SK-N-SH treated with all-trans-retinoic acid at 6 μM for 48 hours (cell line): ENCODE data around the gene SLC7A7.
"Not testable (repeated sequence)": the region's sequence is repeated elsewhere in the genome, so short reads cannot be mapped to it uniquely, and the experiment has no call there.

Experiments used
- ATAC-seq: fragments of 200-7000 bp; cut with Tn5 transposase; 3 replicates; pipeline ENCODE4 v1.9.1; 2020; ENCODE audit warnings: mild to moderate bottlenecking, moderate library complexity
- BACH2 ChIP-seq: fragments of 250-450 bp; sonication (Bioruptor Pico); IDR thresholded peaks from 2 replicates; pipeline ENCODE4 v1.9.0; 2021; ENCODE audit warnings: mild to moderate bottlenecking, borderline replicate concordance
- CSDC2 ChIP-seq: fragments of 250-450 bp; sonication (Bioruptor Pico); IDR thresholded peaks from 2 replicates; pipeline ENCODE4 v1.5.0; 2020; ENCODE audit warnings: mild to moderate bottlenecking, moderate library complexity
- CSRNP3 ChIP-seq: fragments of 250-450 bp; sonication (Bioruptor Pico); IDR thresholded peaks from 2 replicates; pipeline ENCODE4 v1.5.1; 2021; ENCODE audit warnings: mild to moderate bottlenecking, moderate library complexity
- ESRRG ChIP-seq: fragments of 250-450 bp; sonication (Bioruptor Pico); IDR thresholded peaks from 2 replicates; pipeline ENCODE4 v1.6.1; 2021; ENCODE audit warnings: mild to moderate bottlenecking
- GLIS3 ChIP-seq: fragments of 250-450 bp; sonication (Bioruptor Pico); IDR thresholded peaks from 2 replicates; pipeline ENCODE4 v1.5.0; 2020; ENCODE audit warnings: mild to moderate bottlenecking, moderate library complexity
- ISL1 ChIP-seq: fragments of 250-450 bp; sonication (Bioruptor Pico); IDR thresholded peaks from 2 replicates; pipeline ENCODE4 v2.1.2; 2022; ENCODE audit warnings: mild to moderate bottlenecking, moderate library complexity
- OSR1 ChIP-seq: fragments of 250-450 bp; sonication (Bioruptor Pico); IDR thresholded peaks from 2 replicates; pipeline ENCODE4 v1.8.0; 2022; ENCODE audit warnings: moderate library complexity, mild to moderate bottlenecking, inconsistent platforms
- PPARA ChIP-seq: fragments of 250-450 bp; sonication (Bioruptor Pico); IDR thresholded peaks from 2 replicates; pipeline ENCODE4 v1.5.0; 2020; ENCODE audit warnings: mild to moderate bottlenecking, borderline replicate concordance
- RARB ChIP-seq: fragments of 250-450 bp; sonication (Bioruptor Pico); IDR thresholded peaks from 2 replicates; pipeline ENCODE4 v1.8.0; 2021; ENCODE audit warnings: mild to moderate bottlenecking, moderate library complexity
- TCF4 ChIP-seq: fragments of 250-450 bp; sonication (Bioruptor Pico); IDR thresholded peaks from 2 replicates; pipeline ENCODE4 v1.8.0; 2021; ENCODE audit warnings: mild to moderate bottlenecking, moderate library complexity, borderline replicate concordance
- TSHZ2 ChIP-seq: fragments of 250-450 bp; sonication (Bioruptor Pico); IDR thresholded peaks from 2 replicates; pipeline ENCODE4 v1.5.0; 2020; ENCODE audit warnings: mild to moderate bottlenecking, moderate library complexity
- ZC3H10 ChIP-seq: fragments of 250-450 bp; sonication (Bioruptor Pico); IDR thresholded peaks from 2 replicates; pipeline ENCODE4 v1.5.1; 2021; ENCODE audit warnings: mild to moderate bottlenecking, moderate library complexity
- ZFP3 ChIP-seq: fragments of 250-450 bp; sonication (Bioruptor Pico); IDR thresholded peaks from 2 replicates; pipeline ENCODE4 v1.5.0; 2020; ENCODE audit warnings: mild to moderate bottlenecking, moderate library complexity
- ZNF565 ChIP-seq: fragments of 450-650 bp; formaldehyde crosslinking; conservative IDR thresholded peaks from 2 replicates; pipeline ENCODE4 v1.5.0; 2020; ENCODE audit warnings: low read depth, mild to moderate bottlenecking, moderate library complexity
- ZNF70 ChIP-seq: fragments of 450-650 bp; formaldehyde crosslinking; IDR thresholded peaks from 2 replicates; pipeline ENCODE4 v1.5.0; 2020; ENCODE audit warnings: mild to moderate bottlenecking, moderate library complexity
- TF ChIP-seq, protein P1 (sequence below): fragments of 250-450 bp; sonication (Bioruptor Pico); IDR thresholded peaks from 2 replicates; pipeline ENCODE4 v1.5.1; 2020; ENCODE audit warnings: low read depth, mild to moderate bottlenecking, moderate library complexity

The SLC7A7 gene

DNA sequence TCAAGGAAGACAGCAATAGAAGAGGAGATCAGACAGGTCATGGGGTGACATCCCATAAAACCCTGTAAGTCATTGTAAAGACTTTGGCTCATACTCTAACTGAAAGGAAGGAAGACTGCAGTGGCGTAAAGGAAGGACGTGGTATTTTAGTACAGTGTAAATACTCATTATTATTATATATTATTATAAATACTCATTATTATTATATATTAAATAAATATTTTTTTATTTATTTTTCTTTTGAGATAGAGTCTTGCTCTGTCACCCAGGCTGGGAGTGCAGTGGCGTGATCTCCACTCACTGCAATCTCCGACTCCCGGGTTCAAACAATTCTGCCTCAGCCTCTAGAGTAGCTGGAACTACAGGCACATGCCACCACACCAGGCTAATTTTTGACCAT lies 41.2 kb upstream of the SLC7A7 start:
- ATAC-seq: no peak
- TF ChIP-seq ZNF70 (CRISPR knock-in tag) (no peak), ZFP3 (CRISPR knock-in tag) (no peak), ESRRG (CRISPR knock-in tag) (no peak), BACH2 (CRISPR knock-in tag) (no peak), PPARA (no peak), GLIS3 (CRISPR knock-in tag) (no peak), CSDC2 (CRISPR knock-in tag) (no peak), ZC3H10 (CRISPR knock-in tag) (no peak), OSR1 (CRISPR knock-in tag) (no peak), ISL1 (no peak), RARB (CRISPR knock-in tag) (no peak), TSHZ2 (CRISPR knock-in tag) (no peak), TCF4 (CRISPR knock-in tag) (no peak), CSRNP3 (CRISPR knock-in tag) (no peak)
- TF ChIP-seq, protein P1, sequence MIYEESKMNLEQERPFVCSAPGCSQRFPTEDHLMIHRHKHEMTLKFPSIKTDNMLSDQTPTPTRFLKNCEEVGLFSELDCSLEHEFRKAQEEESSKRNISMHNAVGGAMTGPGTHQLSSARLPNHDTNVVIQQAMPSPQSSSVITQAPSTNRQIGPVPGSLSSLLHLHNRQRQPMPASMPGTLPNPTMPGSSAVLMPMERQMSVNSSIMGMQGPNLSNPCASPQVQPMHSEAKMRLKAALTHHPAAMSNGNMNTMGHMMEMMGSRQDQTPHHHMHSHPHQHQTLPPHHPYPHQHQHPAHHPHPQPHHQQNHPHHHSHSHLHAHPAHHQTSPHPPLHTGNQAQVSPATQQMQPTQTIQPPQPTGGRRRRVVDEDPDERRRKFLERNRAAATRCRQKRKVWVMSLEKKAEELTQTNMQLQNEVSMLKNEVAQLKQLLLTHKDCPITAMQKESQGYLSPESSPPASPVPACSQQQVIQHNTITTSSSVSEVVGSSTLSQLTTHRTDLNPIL (CRISPR knock-in tag): no peak

DNA sequence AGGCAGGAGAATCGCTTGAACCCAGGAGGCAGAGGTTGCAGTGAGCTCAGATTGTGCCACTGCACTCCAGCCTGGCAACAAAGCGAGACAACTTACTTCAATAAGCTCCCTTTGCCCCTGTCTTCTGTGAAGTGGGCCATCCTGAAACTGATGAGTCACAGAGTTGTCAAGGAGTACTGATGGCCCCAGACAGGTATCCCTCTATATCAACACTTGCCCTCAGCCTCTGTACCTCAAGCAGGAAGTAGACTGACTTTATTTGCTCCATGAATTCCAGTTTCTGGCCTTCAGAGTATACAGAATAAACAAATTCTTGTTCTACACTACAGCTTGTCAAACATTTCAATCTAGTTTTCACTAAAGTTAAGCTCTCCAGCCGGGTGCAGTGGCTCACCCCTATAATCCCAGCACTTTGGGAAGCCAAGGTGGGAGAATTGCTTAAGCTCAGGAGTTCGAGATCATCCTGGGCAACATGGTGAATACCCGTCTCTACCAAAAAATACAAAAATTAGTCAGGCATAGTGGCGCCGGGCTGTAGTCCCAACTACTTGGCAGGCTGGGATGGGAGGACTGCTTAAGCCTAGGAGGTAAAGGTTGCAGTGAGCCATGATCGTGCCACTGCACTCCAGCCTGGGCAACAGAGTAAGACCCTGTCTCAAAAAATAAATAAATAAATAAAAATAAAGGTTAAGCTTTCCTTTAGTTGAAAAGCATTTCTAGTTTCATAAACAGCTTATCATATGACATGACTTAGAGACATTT lies 39.9 kb upstream of the SLC7A7 start:
- ATAC-seq: no peak
- TF ChIP-seq ZNF70 (CRISPR knock-in tag) (no peak), TSHZ2 (CRISPR knock-in tag) (no peak), RARB (CRISPR knock-in tag) (no peak)

GRCh38 chr14:22854296-22854695 lies 39.1 kb upstream of the SLC7A7 start:
- not testable (repeated sequence) for ATAC-seq

DNA sequence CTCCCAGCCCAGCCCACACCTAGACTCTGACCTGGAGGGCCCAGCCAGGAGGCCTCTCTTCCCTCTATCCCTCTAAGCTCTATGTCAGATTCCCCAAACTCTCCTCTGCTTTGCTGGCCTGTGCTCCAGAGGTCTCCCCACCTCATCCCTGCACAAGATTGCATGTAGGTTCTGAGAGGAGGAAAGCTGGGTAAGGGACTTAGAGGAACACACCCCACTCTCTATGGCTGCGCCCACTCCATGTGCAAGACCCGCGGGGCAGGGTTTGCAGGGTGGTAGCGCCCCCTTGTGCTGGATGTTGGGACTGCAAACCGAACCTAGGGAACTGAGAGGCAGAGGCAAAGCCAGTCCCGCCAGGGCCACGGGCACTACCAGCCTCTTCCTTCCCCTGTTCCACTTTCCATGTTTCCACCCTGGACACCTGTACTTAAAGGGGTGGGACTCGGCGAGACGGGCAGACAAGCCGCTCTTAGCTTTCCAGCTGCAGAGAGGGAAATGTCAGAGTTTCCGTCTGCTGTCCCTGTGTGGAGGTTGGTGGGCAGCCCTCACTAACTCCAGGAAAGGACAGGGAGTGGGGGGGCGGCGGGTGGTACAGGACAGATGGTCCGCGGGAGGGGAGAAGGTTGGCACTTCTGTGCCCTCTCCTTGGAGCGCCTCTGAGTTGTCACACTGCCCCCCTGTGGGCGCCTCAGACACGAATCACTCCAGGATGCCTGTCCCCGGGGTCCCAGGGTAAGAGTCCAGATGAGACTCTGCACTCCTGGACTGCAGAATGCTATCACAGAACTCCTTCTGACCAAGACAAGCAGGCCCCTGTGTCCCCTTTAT lies 37.9 kb upstream of the SLC7A7 start:
- TF ChIP-seq ZNF565 (CRISPR knock-in tag) (no peak), CSDC2 (CRISPR knock-in tag) (no peak)
- TF ChIP-seq, protein P1 (CRISPR knock-in tag): no peak
- ATAC-seq: peak; percentile 88
